GM23338 (cell line): Measurements from ENCODE around the gene CDH23. TPM values are rescaled to one million over a fixed set of nuclear protein-coding genes. Genes with fewer than 3 reads are reported as not detected.

Experiments used
- ATAC-seq: fragments of 200-7000 bp; cut with Tn5 transposase; 3 replicates; pipeline ENCODE4 v1.9.1; 2020
- DNase-seq: peaks from one replicate; pipeline ENCODE4 v3.0.0-alpha.2; 2015; ENCODE audit warnings: low spot score
- H2AFZ ChIP-seq: fragments of 200-600 bp; sonication (generic); 2 replicates; pipeline ENCODE4 v1.8.0; 2016; ENCODE audit warnings: antibody characterized with exemption, mild to moderate bottlenecking, moderate library complexity
- H3F3A ChIP-seq: fragments of 200-600 bp; sonication (generic); replicated peaks from 2 replicates; pipeline ENCODE4 v1.8.0; 2017; ENCODE audit warnings: antibody characterized with exemption, mixed run types, low read depth
- H3K27ac ChIP-seq: fragments of 200-600 bp; sonication (generic); 2 replicates; pipeline ENCODE4 v1.6.1; 2016; ENCODE audit warnings: low read depth
- H3K27me3 ChIP-seq: fragments of 200-600 bp; sonication (generic); 2 replicates; pipeline ENCODE4 v1.8.0; 2016; ENCODE audit warnings: mild to moderate bottlenecking, mixed run types, moderate library complexity; ENCODE audit not compliant: insufficient read depth
- H3K36me3 ChIP-seq: fragments of 200-600 bp; sonication (generic); 2 replicates; pipeline ENCODE4 v1.8.0; 2016; ENCODE audit warnings: mild to moderate bottlenecking; ENCODE audit not compliant: insufficient read depth
- H3K4me1 ChIP-seq: fragments of 200-600 bp; sonication (generic); 2 replicates; pipeline ENCODE4 v1.8.0; 2016; ENCODE audit warnings: mild to moderate bottlenecking, moderate library complexity; ENCODE audit not compliant: insufficient read depth
- H3K4me2 ChIP-seq: fragments of 200-600 bp; sonication (generic); 2 replicates; pipeline ENCODE4 v1.7.1; 2017; ENCODE audit warnings: mixed run types
- H3K4me3 ChIP-seq: fragments of 200-600 bp; sonication (generic); 2 replicates; pipeline ENCODE4 v1.6.1; 2016; ENCODE audit warnings: mixed run types
- H3K79me2 ChIP-seq: fragments of 200-600 bp; sonication (generic); replicated peaks from 2 replicates; pipeline ENCODE4 v1.8.0; 2017; ENCODE audit warnings: mild to moderate bottlenecking; ENCODE audit not compliant: insufficient read depth
- H3K9me2 ChIP-seq: fragments of 200-600 bp; sonication (generic); 2 replicates; pipeline ENCODE4 v1.8.0; 2017; ENCODE audit not compliant: insufficient read depth
- H4K20me1 ChIP-seq: fragments of 200-600 bp; sonication (generic); replicated peaks from 2 replicates; pipeline ENCODE4 v1.8.0; 2017; ENCODE audit warnings: mild to moderate bottlenecking; ENCODE audit not compliant: insufficient read depth
- H3K27ac Mint-ChIP-seq: 2 replicates; pipeline ENCODE4 v1.8.0; 2020; ENCODE audit warnings: inconsistent platforms, mild to moderate bottlenecking, moderate library complexity, mixed read lengths
- H3K27me3 Mint-ChIP-seq: 3 replicates; pipeline ENCODE4 v1.8.0; 2022; ENCODE audit warnings: low read depth, mild to moderate bottlenecking, moderate library complexity, mixed read lengths, inconsistent platforms; ENCODE audit not compliant: insufficient read depth, poor library complexity
- H3K36me3 Mint-ChIP-seq: 3 replicates; pipeline ENCODE4 v1.8.0; 2021; ENCODE audit warnings: low read depth, mild to moderate bottlenecking, inconsistent platforms, moderate library complexity, mixed read lengths
- H3K4me1 Mint-ChIP-seq: 3 replicates; pipeline ENCODE4 v1.8.0; 2020; ENCODE audit warnings: mild to moderate bottlenecking, inconsistent platforms, mixed read lengths
- H3K4me3 Mint-ChIP-seq: 3 replicates; pipeline ENCODE4 v1.8.0; 2021; ENCODE audit warnings: moderate library complexity, mild to moderate bottlenecking, inconsistent platforms, mixed read lengths
- H3K9me3 Mint-ChIP-seq: 3 replicates; pipeline ENCODE4 v1.8.0; 2020; ENCODE audit warnings: moderate library complexity, mild to moderate bottlenecking, inconsistent platforms, mixed read lengths
- CREB1 ChIP-seq: fragments of 250-450 bp; sonication (Bioruptor Pico); IDR thresholded peaks from 2 replicates; pipeline ENCODE4 v1.5.0; 2020; ENCODE audit warnings: low read depth, mild to moderate bottlenecking, moderate library complexity
- ETS1 ChIP-seq: IDR thresholded peaks from 2 replicates; pipeline ENCODE4 v1.6.1; 2016; ENCODE audit warnings: antibody characterized with exemption
- EZH2 ChIP-seq: fragments of 200-600 bp; sonication (generic); IDR thresholded peaks from one replicate; pipeline ENCODE4 v1.8.0; 2017; ENCODE audit warnings: antibody characterized with exemption, mild to moderate bottlenecking, low read depth; ENCODE audit not compliant: unreplicated experiment
- EZH2phosphoT487 ChIP-seq: fragments of 200-600 bp; sonication (generic); IDR thresholded peaks from one replicate; pipeline ENCODE4 v1.8.1; 2018; ENCODE audit warnings: antibody characterized with exemption; ENCODE audit not compliant: unreplicated experiment
- JUNB ChIP-seq: IDR thresholded peaks from one replicate; pipeline ENCODE4 v1.6.1; 2016; ENCODE audit warnings: antibody characterized with exemption; ENCODE audit not compliant: unreplicated experiment
- NANOG ChIP-seq: IDR thresholded peaks from 2 replicates; pipeline ENCODE4 v1.6.1; 2016; ENCODE audit warnings: antibody characterized with exemption, borderline replicate concordance
- POLR2AphosphoS5 ChIP-seq: IDR thresholded peaks from 2 replicates; pipeline ENCODE4 v1.6.1; 2016; ENCODE audit warnings: antibody characterized with exemption, low read depth
- REST ChIP-seq: IDR thresholded peaks from one replicate; pipeline ENCODE4 v1.6.1; 2018; ENCODE audit warnings: antibody characterized with exemption; ENCODE audit not compliant: unreplicated experiment
- STAT1 ChIP-seq: IDR thresholded peaks from one replicate; pipeline ENCODE4 v1.6.1; 2016; ENCODE audit warnings: antibody characterized with exemption; ENCODE audit not compliant: unreplicated experiment
- ZNF114 ChIP-seq: fragments of 250-450 bp; sonication (Bioruptor Pico); IDR thresholded peaks from 2 replicates; pipeline ENCODE4 v1.5.0; 2020; ENCODE audit warnings: mild to moderate bottlenecking, moderate library complexity
- ZNF331 ChIP-seq: fragments of 250-450 bp; sonication (Bioruptor Pico); IDR thresholded peaks from 2 replicates; pipeline ENCODE4 v1.5.0; 2020; ENCODE audit warnings: low read depth, mild to moderate bottlenecking, moderate library complexity
- ZNF462 ChIP-seq: fragments of 250-450 bp; sonication (Bioruptor Pico); IDR thresholded peaks from 2 replicates; pipeline ENCODE4 v1.5.0; 2020; ENCODE audit warnings: mild to moderate bottlenecking, moderate library complexity
- polyA plus RNA-seq: library from polyadenylated mRNA; unstranded; fragments of >200 nt; fragmentation: Nextera tagmentation; extraction: Ambion mirVana; gene quantifications from 2 replicates; pipeline ENCODE4 v1.2.1, GENCODE V29; 2016
- total RNA-seq: library from RNA; depleted of rRNA; stranded (reverse); fragments of >200 nt; shearing (Covaris generic); gene quantifications from 2 replicates; pipeline ENCODE4 v1.2.3, GENCODE V29; 2014
- TF ChIP-seq, protein P1 (sequence below), 2 experiments: fragments of 200-600 bp in 1 of 2; sonication (generic) in 1 of 2; conservative IDR thresholded peaks; 2 replicates each; pipeline versions ENCODE4 v1.5.1 to v1.6.1; 2016 to 2017; ENCODE audit warnings: antibody characterized with exemption in 2 of 2, low read depth in 2 of 2, mild to moderate bottlenecking in 2 of 2, moderate library complexity in 1 of 2

Gene CDH23
- total and polyA plus RNA-seq, 2 experiments from 2014 or later = 0.95 to 4.3 TPM

DNA sequence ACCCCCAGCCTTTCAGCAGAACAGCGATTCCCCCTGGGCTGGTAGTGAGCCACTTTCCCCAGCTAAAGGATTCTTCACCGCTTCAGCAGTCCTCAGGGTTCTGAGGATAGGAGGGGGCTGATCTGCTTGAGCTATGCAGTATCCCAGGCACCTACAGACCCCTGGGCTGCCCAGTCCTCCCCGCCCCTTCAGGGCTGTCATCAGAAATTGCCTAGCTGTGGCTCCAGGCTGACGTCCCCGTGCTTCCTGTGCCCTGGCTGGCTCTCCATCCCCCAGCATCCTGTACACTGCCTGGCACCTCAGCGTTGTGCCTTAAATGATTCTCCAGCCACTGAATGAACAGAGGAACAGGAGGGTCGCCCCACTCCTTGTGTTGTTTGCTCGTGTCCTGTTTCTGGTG, 38.4 kb upstream of the CDH23 start:
- Histone ChIP-seq H3K27me3 (no peaks in the 10 kb centered on the region), H3K4me3 (no peak overlapping the region), H3F3A (no peaks in the 10 kb centered on the region), H4K20me1 (no peaks in the 10 kb centered on the region), H3K9me2 (no peaks in the 10 kb centered on the region), H3K4me1 (no peaks in the 10 kb centered on the region), H3K4me2 (no peak overlapping the region), H3K27ac (no peak overlapping the region), H3K79me2 (no peaks in the 10 kb centered on the region), H3K36me3 (no peaks in the 10 kb centered on the region; the same call in 1 of the 2 replicates), H2AFZ (no peak overlapping the region)
- H3K27me3 Mint-ChIP-seq = peaks cover 3% of the 10 kb centered on the region
- ATAC-seq (no peak), DNase-seq (no peak)
- peaks cover 4% of the 10 kb centered on the region; the same call in 2 of the 3 replicates for H3K4me1 Mint-ChIP-seq
- no peak for TF ChIP-seq EZH2phosphoT487
- no peak for TF ChIP-seq POLR2AphosphoS5
- TF ChIP-seq NANOG = no peak
- no peak for TF ChIP-seq REST
- no peak for TF ChIP-seq ZNF331 (CRISPR knock-in tag)
- TF ChIP-seq, protein P1, sequence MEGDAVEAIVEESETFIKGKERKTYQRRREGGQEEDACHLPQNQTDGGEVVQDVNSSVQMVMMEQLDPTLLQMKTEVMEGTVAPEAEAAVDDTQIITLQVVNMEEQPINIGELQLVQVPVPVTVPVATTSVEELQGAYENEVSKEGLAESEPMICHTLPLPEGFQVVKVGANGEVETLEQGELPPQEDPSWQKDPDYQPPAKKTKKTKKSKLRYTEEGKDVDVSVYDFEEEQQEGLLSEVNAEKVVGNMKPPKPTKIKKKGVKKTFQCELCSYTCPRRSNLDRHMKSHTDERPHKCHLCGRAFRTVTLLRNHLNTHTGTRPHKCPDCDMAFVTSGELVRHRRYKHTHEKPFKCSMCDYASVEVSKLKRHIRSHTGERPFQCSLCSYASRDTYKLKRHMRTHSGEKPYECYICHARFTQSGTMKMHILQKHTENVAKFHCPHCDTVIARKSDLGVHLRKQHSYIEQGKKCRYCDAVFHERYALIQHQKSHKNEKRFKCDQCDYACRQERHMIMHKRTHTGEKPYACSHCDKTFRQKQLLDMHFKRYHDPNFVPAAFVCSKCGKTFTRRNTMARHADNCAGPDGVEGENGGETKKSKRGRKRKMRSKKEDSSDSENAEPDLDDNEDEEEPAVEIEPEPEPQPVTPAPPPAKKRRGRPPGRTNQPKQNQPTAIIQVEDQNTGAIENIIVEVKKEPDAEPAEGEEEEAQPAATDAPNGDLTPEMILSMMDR (conservative IDR thresholded peaks at IDR 0.05; ENCODE audit: low read depth in 2 of 2) = no peak
- TF ChIP-seq ZNF462 (CRISPR knock-in tag) = no peak
- TF ChIP-seq CREB1 (CRISPR knock-in tag) = no peak
- TF ChIP-seq JUNB = no peak
- no peak for TF ChIP-seq ETS1
- TF ChIP-seq STAT1 = no peak
- no peak for TF ChIP-seq ZNF114 (CRISPR knock-in tag)
- no peak for TF ChIP-seq EZH2
- H3K36me3 Mint-ChIP-seq = peaks cover 13% of the 10 kb centered on the region; the same call in 2 of the 3 replicates
- H3K9me3 Mint-ChIP-seq = no peaks in the 10 kb centered on the region; the same call in 2 of the 3 replicates
- no peak overlapping the region for H3K4me3 Mint-ChIP-seq
- no peak overlapping the region for H3K27ac Mint-ChIP-seq
